ENCODE data around the gene BAK1. TPM values are rescaled to one million over a fixed set of nuclear protein-coding genes. Genes with fewer than 3 reads are reported as not detected.

Gene BAK1
- total RNA-seq, 4 donors from 2014 or later, result 52.2 to 134 (median 59.5) TPM

GRCh38 chr6:33623895-33624381, 43.9 kb upstream of the BAK1 start:
- peak; percentile 24 for TF ChIP-seq POLR2A (IDR thresholded peaks at IDR 0.05)
- TF ChIP-seq CTCF (IDR thresholded peaks at IDR 0.05), result no peak
- peak in 2 of 3 donors; percentile 40 to 51 for TF ChIP-seq POLR2AphosphoS5 (IDR thresholded peaks at IDR 0.05)
- TF ChIP-seq EP300 (IDR thresholded peaks at IDR 0.05; ENCODE audit: low read depth), result no peak
- DNase-seq, result peak; percentile 62
- 36 to 55% methylated on average over 5 to 6 of the region's 6 CpGs for WGBS, 2 donors (ENCODE audit: low coverage in 1 of 2)
- Histone ChIP-seq H3K27ac (peak overlapping the region; percentile 91 to 98 (median 96)), H3K4me1 (peaks cover 19 to 66% (median 60%) of the 10 kb centered on the region in 4 donors), H3K4me3 (peak overlapping the region in 1 of 4 donors; percentile 10), H3K27me3 (peaks cover 7% of the 10 kb centered on the region), H3K9me3 (no peaks in the 10 kb centered on the region), H3K36me3 (no peaks in the 10 kb centered on the region)
- intact Hi-C loops (cut with DNase I; ENCODE audit: low total_unique reads), result no loop called here
- in situ Hi-C loops (cut with MboI; ENCODE audit: low pct_ligation_motif_present in 1 of 4, low pct_unique_long_range_greater_than_20kb in 1 of 4, low sequenced_read_pairs in 3 of 4), result no loop called here

- Histone ChIP-seq H3K4me1 (peaks cover 11 to 58% (median 52%) of the 10 kb centered on the region in 4 donors), H3K27ac (peak overlapping the region; percentile 91 to 98 (median 96)), H3K36me3 (no peaks in the 10 kb centered on the region), H3K27me3 (peaks cover 7% of the 10 kb centered on the region), H3K9me3 (no peaks in the 10 kb centered on the region), H3K4me3 (peak overlapping the region in 3 of 4 donors; percentile 64 to 91 (median 72))
- no peak for TF ChIP-seq CTCF (IDR thresholded peaks at IDR 0.05)
- no peak for TF ChIP-seq POLR2AphosphoS5 (IDR thresholded peaks at IDR 0.05)
- no peak for TF ChIP-seq POLR2A (IDR thresholded peaks at IDR 0.05)
- TF ChIP-seq EP300 (IDR thresholded peaks at IDR 0.05; ENCODE audit: low read depth), result no peak
- WGBS, 2 donors (ENCODE audit: low coverage in 1 of 2), result 33 to 40% methylated on average over 1 to 12 of the region's 12 CpGs
- in situ Hi-C loops (cut with MboI; ENCODE audit: low pct_ligation_motif_present in 1 of 4, low pct_unique_long_range_greater_than_20kb in 1 of 4, low sequenced_read_pairs in 3 of 4) (no loop called here), intact Hi-C loops (cut with DNase I; ENCODE audit: low total_unique reads) (no loop called here)
- peak; percentile 59 for DNase-seq
These were observed 42.7 kb upstream of the BAK1 start for GRCh38 chr6:33622456-33623431.

- 0 to 11% methylated on average over 3 to 27 of the region's 39 CpGs for WGBS, 2 donors (ENCODE audit: low coverage in 1 of 2)
- H3K4me3 ChIP-seq, result peak overlapping the region; percentile 64 to 91 (median 76)
- TF ChIP-seq EP300 (IDR thresholded peaks at IDR 0.05; ENCODE audit: low read depth), result no peak
- TF ChIP-seq POLR2AphosphoS5 (IDR thresholded peaks at IDR 0.05), result peak in 1 of 3 donors; percentile 28
- TF ChIP-seq POLR2A (IDR thresholded peaks at IDR 0.05), result peak; percentile 65
- peaks cover 5 to 52% (median 49%) of the 10 kb centered on the region in 4 donors for H3K4me1 ChIP-seq
- peak overlapping the region; percentile 91 to 98 (median 96) for H3K27ac ChIP-seq
- no peaks in the 10 kb centered on the region for H3K36me3 ChIP-seq
- in situ Hi-C loops (cut with MboI; ENCODE audit: low pct_ligation_motif_present in 1 of 4, low pct_unique_long_range_greater_than_20kb in 1 of 4, low sequenced_read_pairs in 3 of 4) (no loop called here), intact Hi-C loops (cut with DNase I; ENCODE audit: low total_unique reads) (no loop called here)
- peaks cover 7% of the 10 kb centered on the region for H3K27me3 ChIP-seq
- no peaks in the 10 kb centered on the region for H3K9me3 ChIP-seq
- peak; percentile 60 for DNase-seq
These were observed 41.8 kb upstream of the BAK1 start for GRCh38 chr6:33621711-33622388.

- intact Hi-C loops (cut with DNase I; ENCODE audit: low total_unique reads) (no loop called here), in situ Hi-C loops (cut with MboI; ENCODE audit: low pct_ligation_motif_present in 1 of 4, low pct_unique_long_range_greater_than_20kb in 1 of 4, low sequenced_read_pairs in 3 of 4) (no loop called here)
- no peaks in the 10 kb centered on the region for H3K9me3 ChIP-seq
- DNase-seq, result peak; percentile 81
- no peaks in the 10 kb centered on the region for H3K36me3 ChIP-seq
- H3K4me3 ChIP-seq, result peak within 1 kb of the TSS; percentile 64 to 91 (median 76)
- peak within 1 kb of the TSS; percentile 91 to 98 (median 96) for H3K27ac ChIP-seq
- H3K4me1 ChIP-seq, result peaks cover 5 to 52% (median 49%) of the 10 kb centered on the region in 4 donors
- 1% methylated on average over 65 of the region's 99 CpGs; no CpG with 5 or more reads in 1 of the 2 donors for WGBS, 2 donors (ENCODE audit: low coverage in 1 of 2)
- TF ChIP-seq POLR2AphosphoS5 (IDR thresholded peaks at IDR 0.05), result peak in 2 of 3 donors; percentile 6 to 38
- TF ChIP-seq POLR2A (IDR thresholded peaks at IDR 0.05), result no peak
- no peak for TF ChIP-seq CTCF (IDR thresholded peaks at IDR 0.05)
- TF ChIP-seq EP300 (IDR thresholded peaks at IDR 0.05; ENCODE audit: low read depth), result no peak
- peaks cover 7% of the 10 kb centered on the region for H3K27me3 ChIP-seq
These were observed 41.0 kb upstream of the BAK1 start, which contains the start of gene ITPR3 for GRCh38 chr6:33620856-33621710. ITPR3 (plus strand) TSS chr6:33621322; CDS start chr6:33621603, 281 bp downstream.

All from transverse colon (tissue), 4 donors.